SK-N-SH treated with all-trans-retinoic acid at 6 μM for 48 hours (cell line): ENCODE measurements around the gene MYB.

Source experiments
- ATAC-seq: fragments of 200-7000 bp; cut with Tn5 transposase; 3 replicates; pipeline ENCODE4 v1.9.1; 2020; ENCODE audit warnings: mild to moderate bottlenecking, moderate library complexity
- ARNTL ChIP-seq: fragments of 450-650 bp; formaldehyde crosslinking; IDR thresholded peaks from 2 replicates; pipeline ENCODE4 v1.5.0; 2020; ENCODE audit warnings: low read depth, mild to moderate bottlenecking, moderate library complexity, borderline replicate concordance
- BACH2 ChIP-seq: fragments of 250-450 bp; sonication (Bioruptor Pico); IDR thresholded peaks from 2 replicates; pipeline ENCODE4 v1.9.0; 2021; ENCODE audit warnings: mild to moderate bottlenecking, borderline replicate concordance
- CREB5 ChIP-seq: fragments of 250-450 bp; sonication (Bioruptor Pico); IDR thresholded peaks from 2 replicates; pipeline ENCODE4 v1.5.1; 2020; ENCODE audit warnings: low read depth, mild to moderate bottlenecking, moderate library complexity
- CSDC2 ChIP-seq: fragments of 250-450 bp; sonication (Bioruptor Pico); IDR thresholded peaks from 2 replicates; pipeline ENCODE4 v1.5.0; 2020; ENCODE audit warnings: mild to moderate bottlenecking, moderate library complexity
- CSRNP3 ChIP-seq: fragments of 250-450 bp; sonication (Bioruptor Pico); IDR thresholded peaks from 2 replicates; pipeline ENCODE4 v1.5.1; 2021; ENCODE audit warnings: mild to moderate bottlenecking, moderate library complexity
- ESRRG ChIP-seq: fragments of 250-450 bp; sonication (Bioruptor Pico); IDR thresholded peaks from 2 replicates; pipeline ENCODE4 v1.6.1; 2021; ENCODE audit warnings: mild to moderate bottlenecking
- GLIS3 ChIP-seq: fragments of 250-450 bp; sonication (Bioruptor Pico); IDR thresholded peaks from 2 replicates; pipeline ENCODE4 v1.5.0; 2020; ENCODE audit warnings: mild to moderate bottlenecking, moderate library complexity
- ISL1 ChIP-seq: fragments of 250-450 bp; sonication (Bioruptor Pico); IDR thresholded peaks from 2 replicates; pipeline ENCODE4 v2.1.2; 2022; ENCODE audit warnings: mild to moderate bottlenecking, moderate library complexity
- OSR1 ChIP-seq: fragments of 250-450 bp; sonication (Bioruptor Pico); IDR thresholded peaks from 2 replicates; pipeline ENCODE4 v1.8.0; 2022; ENCODE audit warnings: moderate library complexity, mild to moderate bottlenecking, inconsistent platforms
- PATZ1 ChIP-seq: fragments of 250-450 bp; sonication (Bioruptor Pico); IDR thresholded peaks from 2 replicates; pipeline ENCODE4 v1.8.0; 2020; ENCODE audit warnings: mild to moderate bottlenecking, moderate library complexity, borderline replicate concordance
- POU6F1 ChIP-seq: fragments of 250-450 bp; sonication (Bioruptor Pico); IDR thresholded peaks from 2 replicates; pipeline ENCODE4 v1.8.0; 2021; ENCODE audit warnings: low read depth, mild to moderate bottlenecking, moderate library complexity, borderline replicate concordance
- PPARA ChIP-seq: fragments of 250-450 bp; sonication (Bioruptor Pico); IDR thresholded peaks from 2 replicates; pipeline ENCODE4 v1.5.0; 2020; ENCODE audit warnings: mild to moderate bottlenecking, borderline replicate concordance
- RARB ChIP-seq: fragments of 250-450 bp; sonication (Bioruptor Pico); IDR thresholded peaks from 2 replicates; pipeline ENCODE4 v1.8.0; 2021; ENCODE audit warnings: mild to moderate bottlenecking, moderate library complexity
- SNAI2 ChIP-seq: fragments of 250-450 bp; sonication (Bioruptor Pico); IDR thresholded peaks from 2 replicates; pipeline ENCODE4 v1.5.0; 2020; ENCODE audit warnings: mild to moderate bottlenecking, moderate library complexity
- TCF4 ChIP-seq: fragments of 250-450 bp; sonication (Bioruptor Pico); IDR thresholded peaks from 2 replicates; pipeline ENCODE4 v1.8.0; 2021; ENCODE audit warnings: mild to moderate bottlenecking, moderate library complexity, borderline replicate concordance
- TSHZ2 ChIP-seq: fragments of 250-450 bp; sonication (Bioruptor Pico); IDR thresholded peaks from 2 replicates; pipeline ENCODE4 v1.5.0; 2020; ENCODE audit warnings: mild to moderate bottlenecking, moderate library complexity
- ZC3H10 ChIP-seq: fragments of 250-450 bp; sonication (Bioruptor Pico); IDR thresholded peaks from 2 replicates; pipeline ENCODE4 v1.5.1; 2021; ENCODE audit warnings: mild to moderate bottlenecking, moderate library complexity
- ZFP3 ChIP-seq: fragments of 250-450 bp; sonication (Bioruptor Pico); IDR thresholded peaks from 2 replicates; pipeline ENCODE4 v1.5.0; 2020; ENCODE audit warnings: mild to moderate bottlenecking, moderate library complexity
- ZFP30 ChIP-seq: fragments of 450-650 bp; formaldehyde crosslinking; IDR thresholded peaks from 2 replicates; pipeline ENCODE4 v1.5.0; 2022; ENCODE audit warnings: mild to moderate bottlenecking, moderate library complexity
- ZNF565 ChIP-seq: fragments of 450-650 bp; formaldehyde crosslinking; conservative IDR thresholded peaks from 2 replicates; pipeline ENCODE4 v1.5.0; 2020; ENCODE audit warnings: low read depth, mild to moderate bottlenecking, moderate library complexity
- ZNF70 ChIP-seq: fragments of 450-650 bp; formaldehyde crosslinking; IDR thresholded peaks from 2 replicates; pipeline ENCODE4 v1.5.0; 2020; ENCODE audit warnings: mild to moderate bottlenecking, moderate library complexity
- ZNF8 ChIP-seq: fragments of 450-650 bp; formaldehyde crosslinking; IDR thresholded peaks from 2 replicates; pipeline ENCODE4 v1.5.0; 2020; ENCODE audit warnings: mild to moderate bottlenecking, moderate library complexity

The MYB gene

GRCh38 chr6:135234492-135234780, 53.3 kb downstream of the MYB start:
- ATAC-seq = no peak
- TF ChIP-seq ZFP3 = no peak
- TF ChIP-seq TCF4 (CRISPR knock-in tag) = no peak
- TF ChIP-seq TSHZ2 (CRISPR knock-in tag) = no peak
- no peak for TF ChIP-seq ZNF565 (CRISPR knock-in tag)
- no peak for TF ChIP-seq ZFP30
- TF ChIP-seq ZNF70 = no peak
- no peak for TF ChIP-seq ARNTL
- TF ChIP-seq ESRRG (CRISPR knock-in tag) = no peak
- no peak for TF ChIP-seq SNAI2 (CRISPR knock-in tag)
- TF ChIP-seq OSR1 (CRISPR knock-in tag) = no peak
- TF ChIP-seq BACH2 (CRISPR knock-in tag) = no peak
- no peak for TF ChIP-seq CSDC2 (CRISPR knock-in tag)
- no peak for TF ChIP-seq ZC3H10 (CRISPR knock-in tag)
- TF ChIP-seq RARB (CRISPR knock-in tag) = no peak
- no peak for TF ChIP-seq ZNF8 (CRISPR knock-in tag)
- no peak for TF ChIP-seq PPARA (CRISPR knock-in tag)
- TF ChIP-seq CREB5 (CRISPR knock-in tag) = no peak
- TF ChIP-seq GLIS3 (CRISPR knock-in tag) = no peak
- no peak for TF ChIP-seq PATZ1 (CRISPR knock-in tag)

- TF ChIP-seq ZFP30 (no peak), RARB (CRISPR knock-in tag) (no peak), CSDC2 (CRISPR knock-in tag) (no peak), OSR1 (CRISPR knock-in tag) (no peak), SNAI2 (CRISPR knock-in tag) (no peak), ZNF8 (CRISPR knock-in tag) (no peak), POU6F1 (CRISPR knock-in tag) (no peak), ZNF565 (CRISPR knock-in tag) (no peak), TCF4 (CRISPR knock-in tag) (no peak), ZC3H10 (CRISPR knock-in tag) (no peak), TSHZ2 (CRISPR knock-in tag) (no peak), ZFP3 (no peak), CSRNP3 (CRISPR knock-in tag) (no peak), ZNF70 (no peak), ISL1 (CRISPR knock-in tag) (no peak), PATZ1 (CRISPR knock-in tag) (no peak), CREB5 (CRISPR knock-in tag) (no peak)
- no peak for ATAC-seq
Measured at GRCh38 chr6:135235716-135236115, 54.6 kb downstream of the MYB start.
